Neural progenitor cell (in vitro differentiated cells): ENCODE data around the gene CLSTN2. TPM values are rescaled to one million over a fixed set of nuclear protein-coding genes. Genes with fewer than 3 reads are reported as not detected.

Experiments
- DNase-seq: peaks from one replicate; pipeline ENCODE4 v3.0.0-alpha.2; 2016; ENCODE audit warnings: low spot score
- H2AFZ ChIP-seq: fragments of 200-600 bp; sonication (generic); replicated peaks from 2 replicates; pipeline ENCODE4 v1.6.1; 2016; ENCODE audit warnings: antibody characterized with exemption
- H3F3A ChIP-seq: fragments of 200-600 bp; sonication (generic); 2 replicates; pipeline ENCODE4 v1.6.1; 2016; ENCODE audit warnings: antibody characterized with exemption, low read depth
- H3K27ac ChIP-seq: fragments of 200-600 bp; sonication (generic); 2 replicates; pipeline ENCODE4 v1.5.1; 2016; ENCODE audit warnings: mild to moderate bottlenecking
- H3K27me3 ChIP-seq: fragments of 200-600 bp; sonication (generic); 2 replicates; pipeline ENCODE4 v1.6.1; 2016; ENCODE audit warnings: mild to moderate bottlenecking, moderate library complexity
- H3K36me3 ChIP-seq: fragments of 200-600 bp; sonication (generic); 2 replicates; pipeline ENCODE4 v1.5.1; 2016
- H3K4me1 ChIP-seq: fragments of 200-600 bp; sonication (generic); 2 replicates; pipeline ENCODE4 v1.6.1; 2016; ENCODE audit warnings: mixed run types
- H3K4me2 ChIP-seq: fragments of 200-600 bp; sonication (generic); 2 replicates; pipeline ENCODE4 v1.6.1; 2016
- H3K4me3 ChIP-seq: fragments of 200-600 bp; sonication (generic); 2 replicates; pipeline ENCODE4 v1.5.1; 2016
- H3K79me2 ChIP-seq: fragments of 200-600 bp; sonication (generic); 2 replicates; pipeline ENCODE4 v1.6.1; 2016; ENCODE audit warnings: low read depth
- H3K9ac ChIP-seq: fragments of 200-600 bp; sonication (generic); 2 replicates; pipeline ENCODE4 v1.6.1; 2016
- H3K9me3 ChIP-seq: fragments of 200-600 bp; sonication (generic); 2 replicates; pipeline ENCODE4 v1.5.1; 2016; ENCODE audit warnings: low read depth
- H4K20me1 ChIP-seq: fragments of 200-600 bp; sonication (generic); 2 replicates; pipeline ENCODE4 v1.6.1; 2016; ENCODE audit warnings: low read depth
- H3K27ac Mint-ChIP-seq: 3 replicates; pipeline ENCODE4 v1.8.0; 2021; ENCODE audit warnings: mixed read lengths
- H3K27me3 Mint-ChIP-seq: 2 replicates; pipeline ENCODE4 v1.8.0; 2022; ENCODE audit warnings: low read depth, mild to moderate bottlenecking, inconsistent platforms, moderate library complexity, mixed read lengths; ENCODE audit not compliant: insufficient read depth
- H3K36me3 Mint-ChIP-seq: 3 replicates; pipeline ENCODE4 v1.8.0; 2021; ENCODE audit warnings: mixed read lengths
- H3K4me1 Mint-ChIP-seq: 3 replicates; pipeline ENCODE4 v1.8.0; 2021; ENCODE audit warnings: mixed read lengths
- H3K4me3 Mint-ChIP-seq: 3 replicates; pipeline ENCODE4 v1.8.0; 2021; ENCODE audit warnings: mild to moderate bottlenecking, moderate library complexity, mixed read lengths
- H3K9me3 Mint-ChIP-seq: 3 replicates; pipeline ENCODE4 v1.8.0; 2020; ENCODE audit warnings: mixed read lengths
- EZH2 ChIP-seq: fragments of 200-600 bp; sonication (generic); IDR thresholded peaks from 2 replicates; pipeline ENCODE4 v1.6.1; 2017; ENCODE audit warnings: antibody characterized with exemption, mild to moderate bottlenecking, moderate library complexity
- EZH2phosphoT487 ChIP-seq: fragments of 200-600 bp; sonication (generic); IDR thresholded peaks from 2 replicates; pipeline ENCODE4 v1.6.1; 2017; ENCODE audit warnings: antibody characterized with exemption
- total RNA-seq: library from RNA; depleted of rRNA; stranded (reverse); fragments of >200 nt; gene quantifications from 2 replicates; pipeline ENCODE4 v1.2.3, GENCODE V29; 2015; ENCODE audit warnings: low replicate concordance
- TF ChIP-seq, protein P1 (sequence below): fragments of 200-600 bp; sonication (generic); IDR thresholded peaks from 2 replicates; pipeline ENCODE4 v1.5.1; 2017; ENCODE audit warnings: antibody characterized with exemption, mild to moderate bottlenecking

The CLSTN2 gene
- total RNA-seq, 1 donor from 2014 or later, result 0.22 TPM

DNA sequence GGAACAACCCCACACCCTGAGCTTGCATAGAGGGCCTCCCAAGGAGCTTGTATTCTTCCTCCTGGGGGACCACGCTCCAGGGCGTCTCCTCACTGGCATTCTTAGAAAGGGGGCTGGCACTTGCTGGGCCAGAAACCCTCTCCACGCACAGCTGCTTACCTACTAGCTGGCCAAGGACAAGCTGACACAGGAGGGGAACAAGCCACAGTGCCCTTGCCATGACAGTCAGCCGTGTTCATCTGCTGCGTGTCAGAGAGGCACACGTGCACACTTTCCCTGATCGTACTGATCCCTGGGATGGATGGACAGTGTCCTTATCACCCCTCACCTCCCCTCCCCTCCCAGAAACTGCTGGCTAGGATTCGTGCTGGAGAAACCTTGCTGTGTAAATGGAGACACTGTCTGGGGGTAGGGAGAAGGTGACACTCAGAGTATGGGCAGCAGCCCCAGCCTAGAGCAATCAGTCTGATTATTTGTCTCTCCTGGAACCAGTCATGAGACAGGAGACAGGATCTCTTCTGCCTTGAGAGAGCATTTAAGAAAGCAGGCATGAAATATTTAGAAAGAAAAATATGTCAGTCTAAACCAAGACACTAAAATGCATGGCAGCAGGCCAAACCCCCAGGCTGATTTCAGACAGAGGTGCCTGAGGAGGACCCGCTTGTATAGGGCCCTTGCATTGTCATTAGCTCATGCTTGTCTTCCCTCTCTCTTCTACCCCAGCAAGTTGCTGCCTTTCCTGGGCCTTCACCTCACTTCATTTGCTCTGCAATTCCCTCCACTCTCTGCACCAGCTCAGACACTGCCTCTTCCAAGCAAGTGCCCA is 431.1 kb downstream of the CLSTN2 start:
- Histone ChIP-seq H3F3A (no peaks in the 10 kb centered on the region), H3K36me3 (no peaks in the 10 kb centered on the region), H3K4me2 (no peak overlapping the region), H2AFZ (no peak overlapping the region), H3K9ac (no peak overlapping the region), H4K20me1 (no peaks in the 10 kb centered on the region), H3K9me3 (no peaks in the 10 kb centered on the region), H3K27me3 (no peaks in the 10 kb centered on the region), H3K27ac (no peak overlapping the region), H3K4me3 (no peak overlapping the region), H3K79me2 (no peaks in the 10 kb centered on the region), H3K4me1 (no peaks in the 10 kb centered on the region)
- Mint-ChIP-seq H3K27ac (no peak overlapping the region), H3K27me3 (peaks cover 4% of the 10 kb centered on the region), H3K4me1 (peaks cover 2% of the 10 kb centered on the region), H3K4me3 (no peak overlapping the region), H3K36me3 (no peaks in the 10 kb centered on the region), H3K9me3 (no peaks in the 10 kb centered on the region)
- TF ChIP-seq, protein P1, sequence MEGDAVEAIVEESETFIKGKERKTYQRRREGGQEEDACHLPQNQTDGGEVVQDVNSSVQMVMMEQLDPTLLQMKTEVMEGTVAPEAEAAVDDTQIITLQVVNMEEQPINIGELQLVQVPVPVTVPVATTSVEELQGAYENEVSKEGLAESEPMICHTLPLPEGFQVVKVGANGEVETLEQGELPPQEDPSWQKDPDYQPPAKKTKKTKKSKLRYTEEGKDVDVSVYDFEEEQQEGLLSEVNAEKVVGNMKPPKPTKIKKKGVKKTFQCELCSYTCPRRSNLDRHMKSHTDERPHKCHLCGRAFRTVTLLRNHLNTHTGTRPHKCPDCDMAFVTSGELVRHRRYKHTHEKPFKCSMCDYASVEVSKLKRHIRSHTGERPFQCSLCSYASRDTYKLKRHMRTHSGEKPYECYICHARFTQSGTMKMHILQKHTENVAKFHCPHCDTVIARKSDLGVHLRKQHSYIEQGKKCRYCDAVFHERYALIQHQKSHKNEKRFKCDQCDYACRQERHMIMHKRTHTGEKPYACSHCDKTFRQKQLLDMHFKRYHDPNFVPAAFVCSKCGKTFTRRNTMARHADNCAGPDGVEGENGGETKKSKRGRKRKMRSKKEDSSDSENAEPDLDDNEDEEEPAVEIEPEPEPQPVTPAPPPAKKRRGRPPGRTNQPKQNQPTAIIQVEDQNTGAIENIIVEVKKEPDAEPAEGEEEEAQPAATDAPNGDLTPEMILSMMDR, result no peak
- TF ChIP-seq EZH2phosphoT487 (no peak), EZH2 (no peak)
- no peak for DNase-seq

DNA sequence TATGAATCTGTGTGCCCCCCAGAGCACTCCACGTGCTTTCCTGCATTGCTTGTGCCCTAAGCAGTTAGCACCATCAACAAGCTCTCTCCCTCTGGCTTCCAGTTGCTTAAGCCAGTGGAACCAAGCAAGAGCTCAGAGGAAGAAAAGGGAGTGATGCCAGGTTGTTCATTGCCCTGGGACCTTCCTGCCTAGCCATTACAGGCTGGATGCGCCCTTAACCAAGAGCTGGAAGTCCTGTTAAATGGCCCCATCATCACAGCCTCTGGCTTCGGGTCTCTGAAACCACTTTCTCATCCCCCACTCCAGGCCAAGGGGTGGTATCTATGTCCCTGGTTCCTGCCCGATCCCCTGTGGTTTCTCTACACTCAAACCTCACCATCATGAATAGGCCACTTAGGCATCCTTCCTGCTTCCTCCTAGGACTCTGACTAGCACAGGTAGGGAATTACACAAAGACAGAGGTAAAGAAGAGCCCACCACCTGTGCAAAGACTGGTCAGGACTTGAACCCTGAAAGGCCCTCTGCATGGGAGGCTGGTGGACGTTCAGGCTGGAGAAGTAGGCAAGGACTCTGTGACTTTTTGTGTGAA is 433.3 kb downstream of the CLSTN2 start:
- Histone ChIP-seq H3K4me1 (no peaks in the 10 kb centered on the region), H4K20me1 (no peaks in the 10 kb centered on the region), H3F3A (no peaks in the 10 kb centered on the region), H3K9ac (no peak overlapping the region), H3K79me2 (no peaks in the 10 kb centered on the region), H3K27ac (no peak overlapping the region), H3K9me3 (no peaks in the 10 kb centered on the region), H3K4me3 (no peak overlapping the region), H3K4me2 (no peak overlapping the region), H3K36me3 (no peaks in the 10 kb centered on the region), H2AFZ (no peak overlapping the region), H3K27me3 (no peaks in the 10 kb centered on the region)
- H3K36me3 Mint-ChIP-seq, result no peaks in the 10 kb centered on the region
- H3K9me3 Mint-ChIP-seq, result no peaks in the 10 kb centered on the region
- no peak overlapping the region for H3K27ac Mint-ChIP-seq
- no peak overlapping the region for H3K4me3 Mint-ChIP-seq
- H3K4me1 Mint-ChIP-seq, result peaks cover 11% of the 10 kb centered on the region
- DNase-seq, result no peak
- peaks cover 4% of the 10 kb centered on the region for H3K27me3 Mint-ChIP-seq
- no peak for TF ChIP-seq EZH2
- TF ChIP-seq, protein P1, result no peak
- TF ChIP-seq EZH2phosphoT487, result no peak

DNA sequence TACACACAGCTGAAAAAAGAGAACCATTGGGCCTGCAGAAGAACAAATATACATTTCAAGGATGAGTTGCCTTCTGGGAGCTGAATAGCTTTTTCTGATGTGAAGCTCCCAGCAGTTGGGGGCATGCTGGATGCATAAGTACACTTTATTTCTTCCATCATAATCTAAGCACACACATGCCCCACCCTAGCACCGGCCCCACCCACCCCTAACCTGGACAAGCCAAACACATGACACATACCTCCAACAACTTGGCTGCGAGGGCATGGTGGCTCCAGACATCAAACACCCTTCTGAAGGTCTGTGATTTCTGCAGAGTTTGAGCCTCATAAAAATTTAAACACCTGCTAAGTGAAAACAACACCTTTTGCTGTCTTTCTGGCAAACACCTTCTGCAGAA is 435.7 kb downstream of the CLSTN2 start:
- Mint-ChIP-seq H3K27ac (no peak overlapping the region), H3K4me3 (no peak overlapping the region), H3K4me1 (peaks cover 13% of the 10 kb centered on the region), H3K27me3 (no peaks in the 10 kb centered on the region), H3K9me3 (no peaks in the 10 kb centered on the region), H3K36me3 (no peaks in the 10 kb centered on the region)
- Histone ChIP-seq H3K79me2 (no peaks in the 10 kb centered on the region), H4K20me1 (no peaks in the 10 kb centered on the region), H3K27ac (no peak overlapping the region), H3K4me1 (no peaks in the 10 kb centered on the region), H3K27me3 (no peaks in the 10 kb centered on the region), H3K36me3 (no peaks in the 10 kb centered on the region), H3K4me3 (no peak overlapping the region), H3K9ac (no peak overlapping the region), H3K9me3 (no peaks in the 10 kb centered on the region), H3F3A (no peaks in the 10 kb centered on the region), H2AFZ (no peak overlapping the region), H3K4me2 (no peak overlapping the region)
- no peak for DNase-seq
- TF ChIP-seq, protein P1, result no peak
- TF ChIP-seq EZH2phosphoT487 (no peak), EZH2 (no peak)
